Naive thymus-derived CD8-positive, alpha-beta T cell (primary cell): Measurements from ENCODE around the gene ZNF22. TPM values are rescaled to one million over a fixed set of nuclear protein-coding genes. Genes with fewer than 3 reads are reported as not detected.
A peak's percentile ranks its signal among the peaks of the same experiment; 100 is the strongest.

ENCODE experiments used
- ATAC-seq, 2 donors: fragments of 150-1000 bp; cut with Tn5 transposase in 1 of 2; sonication (Bioruptor Pico), chemical (Tn5 transposase) in 1 of 2; 1 replicate in 1 of 2; 2 replicates in 1 of 2; pipeline ENCODE4 v1.10.0; 2021; ENCODE audit warnings: mild to moderate bottlenecking in 2 of 2, moderate library complexity in 2 of 2
- POLR2A ChIA-PET: fragments of 350-600 bp; sonication (Branson Sonifier 250); formaldehyde crosslinking; loops from one replicate; lab custom pipeline; 2021; ENCODE audit warnings: antibody characterized with exemption; lab: Charles Lee
- DNase-seq, 10 donors: peaks; one replicate each; pipeline versions ENCODE4 v3.0.0 to v3.0.0-alpha.2; 2020 to 2022
- H3K27ac Mint-ChIP-seq, 10 donors: one replicate each; pipeline ENCODE4 v1.8.0; 2020 to 2022; ENCODE audit warnings: mild to moderate bottlenecking in 10 of 10, mixed read lengths in 10 of 10, moderate library complexity in 4 of 10, inconsistent platforms in 1 of 10
- H3K27me3 Mint-ChIP-seq, 5 donors: one replicate each; pipeline ENCODE4 v1.8.0; 2021 to 2022; ENCODE audit warnings: mixed read lengths in 5 of 5
- H3K36me3 Mint-ChIP-seq, 3 donors: one replicate each; pipeline ENCODE4 v1.8.0; 2020 to 2022; ENCODE audit warnings: mixed read lengths in 3 of 3, mild to moderate bottlenecking in 2 of 3, inconsistent platforms in 1 of 3
- H3K4me1 Mint-ChIP-seq, 4 donors: one replicate each; pipeline ENCODE4 v1.8.0; 2021 to 2022; ENCODE audit warnings: mixed read lengths in 4 of 4
- H3K4me3 Mint-ChIP-seq, 10 donors: one replicate each; pipeline ENCODE4 v1.8.0; 2020 to 2022; ENCODE audit warnings: mild to moderate bottlenecking in 10 of 10, mixed read lengths in 10 of 10, moderate library complexity in 6 of 10, inconsistent platforms in 1 of 10
- H3K9me3 Mint-ChIP-seq, 9 donors: one replicate each; pipeline ENCODE4 v1.8.0; 2020 to 2022; ENCODE audit warnings: mixed read lengths in 9 of 9, mild to moderate bottlenecking in 3 of 9, inconsistent platforms in 1 of 9, moderate library complexity in 1 of 9
- polyA plus RNA-seq, 3 donors: library from polyadenylated mRNA; unstranded; fragments of 300-500 nt; fragmentation: Illumina TruSeq; gene quantifications; one replicate each; pipeline ENCODE4 v1.2.3, GENCODE V29; 2021
- total RNA-seq, 8 experiments: library from RNA in 2 of 8; stranded (reverse) in 2 of 8; gene quantifications; one replicate each; pipeline ENCODE4 v1.2.3 and lab custom pipeline; 2021 to 2026

Gene ZNF22
- total and polyA plus RNA-seq, 5 experiments from 2014 or later = 46.3 to 62.3 (median 54.1) TPM

DNA sequence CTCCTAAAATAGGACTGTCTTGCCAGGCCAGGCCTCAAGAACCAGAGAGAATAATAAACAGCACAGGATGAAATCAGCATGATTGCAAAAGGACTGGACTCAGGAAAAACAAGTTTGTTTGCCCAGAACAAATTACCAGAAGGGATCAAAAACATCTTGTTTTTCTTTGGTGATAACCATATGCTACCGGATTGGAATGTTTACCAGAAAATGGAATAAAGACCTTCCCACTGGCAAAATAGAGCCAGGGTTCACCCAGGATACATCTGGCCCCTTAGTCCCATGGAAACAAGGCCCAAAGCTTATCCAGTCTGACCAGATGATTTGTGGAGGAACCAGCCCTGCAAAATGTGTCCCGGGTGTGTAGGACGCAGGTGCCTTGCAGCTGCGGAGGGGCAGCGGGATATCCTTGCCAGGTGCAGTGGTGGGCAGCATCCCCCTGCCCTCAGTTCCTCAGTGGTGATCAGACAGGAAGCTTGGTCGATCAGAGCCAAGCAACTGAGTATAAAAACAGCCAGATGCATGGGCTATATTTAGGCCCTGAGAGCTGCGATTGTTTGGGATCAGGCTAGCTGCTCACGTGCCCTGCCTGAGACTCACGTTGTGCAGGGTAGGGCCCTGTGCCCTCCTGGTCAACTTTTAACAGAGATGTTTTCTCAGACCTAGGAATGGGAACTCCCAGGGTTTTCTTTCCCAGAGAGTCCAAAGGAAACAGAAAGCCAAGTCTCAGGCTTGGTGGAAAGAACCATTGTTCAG lies 4.6 kb upstream of the ZNF22 start:
- H3K9me3 Mint-ChIP-seq = peaks cover 0 to 5% (median 0%) of the 10 kb centered on the region in 9 donors
- H3K27ac Mint-ChIP-seq = peak overlapping the region in 9 of 10 donors; percentile 2 to 77 (median 63)
- no peaks in the 10 kb centered on the region for H3K27me3 Mint-ChIP-seq
- POLR2A ChIA-PET = no interaction called here
- peaks cover 19 to 47% (median 35%) of the 10 kb centered on the region in 4 donors for H3K4me1 Mint-ChIP-seq
- peaks cover 0 to 2% (median 0%) of the 10 kb centered on the region in 3 donors for H3K36me3 Mint-ChIP-seq
- ATAC-seq (no peak), DNase-seq (no peak)
- peak overlapping the region in 8 of 10 donors; percentile 17 to 67 (median 42) for H3K4me3 Mint-ChIP-seq

- POLR2A ChIA-PET = no interaction called here
- no peaks in the 10 kb centered on the region for H3K27me3 Mint-ChIP-seq
- H3K9me3 Mint-ChIP-seq = peaks cover 0 to 8% (median 3%) of the 10 kb centered on the region in 9 donors
- DNase-seq (no peak), ATAC-seq (no peak)
- no peak overlapping the region for H3K4me3 Mint-ChIP-seq
- peaks cover 0 to 8% (median 4%) of the 10 kb centered on the region in 3 donors for H3K36me3 Mint-ChIP-seq
- H3K27ac Mint-ChIP-seq = no peak overlapping the region
- peaks cover 18 to 53% (median 41%) of the 10 kb centered on the region in 4 donors for H3K4me1 Mint-ChIP-seq
Observed at GRCh38 chr10:44997105-44997748, 3.5 kb upstream of the ZNF22 start.

DNA sequence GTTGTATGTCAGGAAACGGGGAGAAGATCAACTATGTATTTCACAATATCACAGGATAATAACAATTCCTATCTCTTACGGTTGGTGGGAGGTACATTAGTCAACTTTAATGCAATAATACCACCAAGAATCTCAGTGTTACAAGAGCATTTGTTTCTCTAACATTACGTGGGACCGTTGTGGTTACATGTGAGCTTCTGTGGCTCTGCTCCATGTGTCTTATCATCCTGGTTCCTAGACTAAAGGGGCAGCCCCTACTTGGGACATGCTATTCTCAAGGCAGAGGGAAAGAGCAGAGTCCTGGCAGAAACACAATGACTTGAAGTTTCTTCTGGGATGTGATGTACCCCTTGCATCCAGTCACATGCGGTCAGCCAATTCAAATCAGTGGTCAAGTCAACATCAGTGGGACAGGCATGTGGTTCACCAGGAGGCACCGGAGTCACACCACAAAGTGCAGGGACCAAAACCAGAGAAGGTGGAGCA lies 2.5 kb upstream of the ZNF22 start:
- POLR2A ChIA-PET = no interaction called here
- Mint-ChIP-seq H3K4me1 (peaks cover 21 to 58% (median 46%) of the 10 kb centered on the region in 4 donors), H3K36me3 (peaks cover 9 to 17% (median 14%) of the 10 kb centered on the region in 3 donors), H3K27me3 (no peaks in the 10 kb centered on the region), H3K27ac (no peak overlapping the region), H3K4me3 (no peak overlapping the region), H3K9me3 (peaks cover 0 to 17% (median 9%) of the 10 kb centered on the region in 9 donors)
- ATAC-seq (no peak), DNase-seq (no peak)

- Mint-ChIP-seq H3K9me3 (peaks cover 0 to 38% (median 12%) of the 10 kb centered on the region in 9 donors), H3K27ac (peak overlapping the region; percentile 96 to 99 (median 98)), H3K27me3 (no peaks in the 10 kb centered on the region)
Observed at GRCh38 chr10:45000138-45000751, 478 bp upstream of the ZNF22 start.

DNA sequence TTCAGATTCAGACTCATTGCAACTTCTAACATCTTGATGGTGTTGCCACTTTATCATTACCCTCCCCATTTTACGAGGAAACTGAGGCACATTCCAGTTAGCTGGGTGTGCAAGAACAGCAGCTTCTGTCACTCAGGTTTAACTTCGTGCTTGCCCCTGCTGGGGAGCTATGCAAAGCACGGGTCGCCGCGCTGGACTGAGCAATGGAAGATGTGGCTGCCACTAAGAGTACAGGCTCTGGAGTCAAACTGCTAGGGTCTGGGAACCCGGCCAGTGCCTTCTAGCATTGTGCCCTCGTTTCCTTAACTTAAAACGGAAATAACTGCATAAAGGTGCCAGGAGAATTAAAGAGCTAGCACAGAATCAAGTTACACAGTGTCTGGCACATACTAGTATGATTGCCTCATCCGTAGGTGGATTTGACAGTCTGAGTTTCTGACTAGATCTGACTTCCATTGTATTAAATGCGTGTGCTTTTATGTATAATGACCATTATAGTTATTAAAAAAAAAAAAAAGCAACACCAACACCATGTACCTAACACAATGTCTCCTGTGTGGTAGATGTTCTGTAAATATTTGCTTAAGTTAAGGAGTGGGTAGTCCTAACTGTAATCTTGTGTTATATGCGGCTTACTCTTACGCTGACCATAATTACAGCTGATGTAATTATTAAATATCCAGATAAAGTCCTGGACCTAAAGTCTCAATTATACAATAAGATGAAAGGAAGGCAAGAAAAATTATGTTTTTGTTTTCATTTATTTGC lies 842 bp downstream of the ZNF22 start:
- no peaks in the 10 kb centered on the region for H3K27me3 Mint-ChIP-seq
- H3K36me3 Mint-ChIP-seq = peaks cover 27 to 47% (median 34%) of the 10 kb centered on the region in 3 donors
- peak; percentile 49 to 57 for ATAC-seq

More at GRCh38 chr10:45000138-45000751, 478 bp upstream of the ZNF22 start:
- ATAC-seq = peak in 1 of 2 donors; percentile 44
- POLR2A ChIA-PET = interaction anchor here (0.7 to 3.1 kb wide), 7 partner anchors 25 to 1592 kb away, joined by 3 to 14 read pairs (median 3); partner anchors contain the start of genes RASSF4 and ZNF239
- Mint-ChIP-seq H3K36me3 (peaks cover 27 to 38% (median 32%) of the 10 kb centered on the region in 3 donors), H3K4me1 (peaks cover 16 to 48% (median 39%) of the 10 kb centered on the region in 4 donors), H3K4me3 (peak overlapping the region; percentile 82 to 96 (median 92))
- DNase-seq = peak in 1 of 10 donors; percentile 17

GRCh38 chr10:45003432-45004000 lies 2.8 kb downstream of the ZNF22 start:
- peaks cover 0 to 52% (median 19%) of the 10 kb centered on the region in 9 donors for H3K9me3 Mint-ChIP-seq
- POLR2A ChIA-PET = no interaction called here
- no peak for ATAC-seq
- no peaks in the 10 kb centered on the region for H3K27me3 Mint-ChIP-seq
- H3K4me1 Mint-ChIP-seq = peaks cover 17 to 38% (median 23%) of the 10 kb centered on the region in 4 donors
- no peak overlapping the region for H3K27ac Mint-ChIP-seq
- H3K36me3 Mint-ChIP-seq = peaks cover 27 to 47% (median 34%) of the 10 kb centered on the region in 3 donors
- no peak for DNase-seq
- peak overlapping the region in 1 of 10 donors; percentile 12 for H3K4me3 Mint-ChIP-seq

More for the DNA sequence above, 842 bp downstream of the ZNF22 start:
- POLR2A ChIA-PET = interaction anchor here (0.6 to 3.1 kb wide), 4 partner anchors 34 to 579 kb away, joined by 3 to 14 read pairs (median 4); partner anchors contain the start of gene RASSF4
- Mint-ChIP-seq H3K4me3 (peak overlapping the region; percentile 75 to 93 (median 88)), H3K9me3 (peaks cover 0 to 51% (median 19%) of the 10 kb centered on the region in 9 donors), H3K27ac (peak overlapping the region; percentile 43 to 94 (median 92)), H3K4me1 (peaks cover 17 to 39% (median 27%) of the 10 kb centered on the region in 4 donors)
- peak in 4 of 10 donors; percentile 17 to 30 (median 21) for DNase-seq

- Mint-ChIP-seq H3K9me3 (peaks cover 0 to 52% (median 19%) of the 10 kb centered on the region in 9 donors), H3K36me3 (peaks cover 27 to 47% (median 34%) of the 10 kb centered on the region in 3 donors), H3K27ac (peak overlapping the region in 1 of 10 donors; percentile 25), H3K4me3 (no peak overlapping the region), H3K27me3 (no peaks in the 10 kb centered on the region), H3K4me1 (peaks cover 16 to 38% (median 20%) of the 10 kb centered on the region in 4 donors)
- no peak for ATAC-seq
- DNase-seq = no peak
- POLR2A ChIA-PET = no interaction called here
Observed at GRCh38 chr10:45004661-45005060, 3.9 kb downstream of the ZNF22 start.

DNA sequence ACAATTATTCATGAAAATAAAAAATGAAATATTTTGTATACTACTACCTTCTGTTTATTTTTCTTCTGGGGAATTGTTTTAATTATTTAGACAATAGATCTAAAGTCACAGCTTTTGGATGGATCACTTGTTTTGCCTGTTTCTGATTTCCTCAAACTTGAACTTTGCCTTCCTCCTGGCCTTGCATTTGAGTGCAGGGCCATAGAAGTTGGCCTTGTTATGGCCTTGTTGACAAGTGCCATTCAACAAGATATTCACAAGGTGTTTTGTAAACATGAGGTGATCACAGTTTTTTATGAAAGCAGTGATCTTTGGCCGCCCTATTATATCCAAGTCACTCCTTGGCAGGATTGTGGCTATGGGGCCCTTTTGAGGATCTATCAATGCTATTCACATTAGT lies 4.6 kb downstream of the ZNF22 start:
- peak overlapping the region in 1 of 10 donors; percentile 59 for H3K27ac Mint-ChIP-seq
- no peak overlapping the region for H3K4me3 Mint-ChIP-seq
- ATAC-seq (no peak), DNase-seq (no peak)
- peaks cover 10 to 32% (median 14%) of the 10 kb centered on the region in 4 donors for H3K4me1 Mint-ChIP-seq
- H3K27me3 Mint-ChIP-seq = no peaks in the 10 kb centered on the region
- POLR2A ChIA-PET = no interaction called here
- H3K36me3 Mint-ChIP-seq = peaks cover 27 to 47% (median 34%) of the 10 kb centered on the region in 3 donors
- H3K9me3 Mint-ChIP-seq = peaks cover 0 to 52% (median 19%) of the 10 kb centered on the region in 9 donors

DNA sequence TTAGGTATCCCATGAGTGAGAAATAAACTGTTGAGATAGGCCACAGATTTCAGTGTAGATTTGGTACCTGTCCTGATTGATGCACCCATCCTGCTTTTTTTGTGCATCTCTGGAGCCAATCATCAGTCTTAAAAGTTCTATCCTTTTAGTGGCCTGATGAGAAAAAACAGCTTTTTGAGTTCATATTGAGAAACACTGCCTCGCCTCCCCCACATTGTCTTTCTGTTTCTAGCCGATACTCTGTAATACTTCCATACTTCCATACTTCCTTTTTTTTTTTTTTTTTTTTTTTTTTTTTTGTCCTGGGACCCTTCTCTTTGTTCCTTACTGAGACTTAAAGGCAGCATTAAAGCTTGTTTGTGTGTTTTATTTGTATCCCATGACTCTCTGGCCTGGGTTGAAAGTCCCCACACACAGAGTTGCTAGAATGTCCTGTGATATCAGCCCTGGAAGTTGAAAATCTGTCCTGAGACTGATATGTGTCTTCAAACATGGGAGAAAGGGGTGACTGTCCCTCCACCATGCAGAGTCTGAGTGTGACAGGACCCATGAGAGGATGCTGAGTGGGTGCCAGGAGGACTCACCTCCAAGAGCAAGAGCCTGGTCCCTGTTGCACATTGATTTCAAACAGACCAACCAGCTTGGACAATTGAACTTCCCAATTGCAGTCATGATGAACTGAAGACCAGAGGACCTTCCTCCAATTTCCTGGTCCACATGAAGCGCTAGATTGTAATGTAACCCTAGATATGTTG lies 5.7 kb downstream of the ZNF22 start:
- Mint-ChIP-seq H3K36me3 (peaks cover 27 to 47% (median 34%) of the 10 kb centered on the region in 3 donors), H3K9me3 (peaks cover 0 to 50% (median 19%) of the 10 kb centered on the region in 9 donors), H3K27ac (no peak overlapping the region), H3K4me3 (no peak overlapping the region), H3K27me3 (no peaks in the 10 kb centered on the region), H3K4me1 (peaks cover 6 to 24% (median 9%) of the 10 kb centered on the region in 4 donors)
- POLR2A ChIA-PET = no interaction called here
- DNase-seq = no peak
- no peak for ATAC-seq

- Mint-ChIP-seq H3K27ac (no peak overlapping the region), H3K27me3 (peaks cover 0 to 2% (median 0%) of the 10 kb centered on the region in 5 donors), H3K4me3 (no peak overlapping the region), H3K9me3 (peaks cover 0 to 38% (median 10%) of the 10 kb centered on the region in 9 donors), H3K4me1 (peaks cover 0 to 11% (median 2%) of the 10 kb centered on the region in 4 donors), H3K36me3 (peaks cover 14 to 29% (median 16%) of the 10 kb centered on the region in 3 donors)
- DNase-seq (peak in 6 of 10 donors; percentile 13 to 69 (median 50)), ATAC-seq (peak; percentile 67 to 82)
- POLR2A ChIA-PET = no interaction called here
Observed at GRCh38 chr10:45008524-45009161, 7.9 kb downstream of the ZNF22 start.
